Measurements from ENCODE around the gene NISCH.

Gene NISCH

DNA sequence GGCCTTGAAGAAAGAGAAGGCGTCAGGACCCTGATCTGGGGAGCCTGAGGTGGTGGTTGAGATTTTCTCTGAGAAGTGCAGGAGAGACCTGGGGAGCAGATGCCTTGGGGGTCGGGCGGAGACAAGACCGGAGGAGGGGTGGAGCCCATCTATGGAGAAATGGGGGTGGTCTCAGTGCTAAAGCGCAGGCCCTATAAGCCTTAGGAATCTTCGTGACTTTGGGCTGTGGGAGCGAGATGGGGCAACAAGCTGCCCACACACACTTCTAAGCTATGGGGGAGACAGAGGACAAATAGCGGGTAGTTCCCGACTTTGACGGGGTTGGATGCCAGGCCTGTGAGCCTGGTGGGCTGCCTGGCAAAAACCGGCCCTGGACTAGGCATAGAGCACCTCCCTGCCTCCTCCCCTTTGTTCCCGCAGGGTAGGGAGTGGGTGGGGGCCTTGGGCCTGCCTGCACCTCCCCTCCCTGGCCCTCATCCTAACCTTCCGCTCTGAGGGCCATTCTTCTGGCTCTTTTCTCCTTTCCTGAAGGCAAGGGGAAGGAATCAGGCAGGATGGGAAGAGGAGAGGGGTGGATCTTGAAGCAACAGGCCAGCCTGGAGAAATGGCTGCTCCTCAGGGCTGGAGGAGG is 880 bp downstream of the NISCH start:
- peak overlapping the region; percentile 92 for H2AFZ ChIP-seq (ENCODE audit: low read depth, low read length, severe bottlenecking)
- H3K36me3 ChIP-seq (ENCODE audit: low read length): peaks cover 3% of the 10 kb centered on the region; the same call in 1 of the 2 replicates
- peak overlapping the region; percentile 94 for H3K9ac ChIP-seq (ENCODE audit: low read length)
- H3K4me3 ChIP-seq (ENCODE audit: insufficient read depth, low read length, poor library complexity, severe bottlenecking): peak overlapping the region; percentile 93
- H3K27ac ChIP-seq (ENCODE audit: low read depth, low read length): peak overlapping the region; percentile 70
- H3K9me2 ChIP-seq (replicated peaks; ENCODE audit: insufficient read depth, low read length): no peaks in the 10 kb centered on the region
- TF ChIP-seq CTCF (IDR thresholded peaks at IDR 0.05; ENCODE audit: insufficient read depth, low read length, poor library complexity, severe bottlenecking) (no peak), EZH2phosphoT487 (conservative IDR thresholded peaks at IDR 0.05; ENCODE audit: low read length) (no peak)
- peaks cover 10% of the 10 kb centered on the region; the same call in 1 of the 2 replicates for H3K79me2 ChIP-seq (ENCODE audit: insufficient read depth, low read length)
- H3K9me3 ChIP-seq (ENCODE audit: insufficient read depth, low read length): no peaks in the 10 kb centered on the region
- H3K27me3 ChIP-seq (ENCODE audit: low read length): no peaks in the 10 kb centered on the region
- peaks cover 10% of the 10 kb centered on the region; the same call in 1 of the 2 replicates for H3F3A ChIP-seq (ENCODE audit: insufficient read depth)
- peak overlapping the region; percentile 76 for H3K4me2 ChIP-seq (ENCODE audit: low read depth, low read length, poor library complexity, severe bottlenecking)
- H4K20me1 ChIP-seq (ENCODE audit: low read depth, low read length): no peaks in the 10 kb centered on the region

DNA sequence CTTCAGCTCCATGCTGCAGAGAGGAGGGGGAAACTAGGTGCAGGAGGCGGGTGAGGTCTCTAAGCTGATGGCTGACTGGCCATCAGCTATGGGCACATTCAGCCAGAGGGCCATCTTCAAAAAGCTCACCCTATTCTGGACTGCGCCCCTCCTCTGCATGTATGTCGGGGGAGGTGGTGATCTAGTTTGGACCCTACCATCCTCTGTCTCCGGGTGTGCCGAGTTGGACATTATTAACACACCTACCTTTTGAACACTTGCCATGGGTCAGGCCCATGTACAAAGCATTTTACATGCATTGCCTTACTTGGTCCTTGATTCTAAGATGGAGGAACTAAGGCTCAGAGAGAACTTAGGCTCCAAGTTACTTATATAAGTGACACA is 1.4 kb downstream of the NISCH start:
- no peaks in the 10 kb centered on the region for H4K20me1 ChIP-seq (ENCODE audit: low read depth, low read length)
- H3K4me3 ChIP-seq (ENCODE audit: insufficient read depth, low read length, poor library complexity, severe bottlenecking): peak overlapping the region; percentile 93
- H3K36me3 ChIP-seq (ENCODE audit: low read length): peaks cover 3% of the 10 kb centered on the region; the same call in 1 of the 2 replicates
- H2AFZ ChIP-seq (ENCODE audit: low read depth, low read length, severe bottlenecking): no peak overlapping the region
- peaks cover 10% of the 10 kb centered on the region; the same call in 1 of the 2 replicates for H3K79me2 ChIP-seq (ENCODE audit: insufficient read depth, low read length)
- H3K9me3 ChIP-seq (ENCODE audit: insufficient read depth, low read length): no peaks in the 10 kb centered on the region
- no peak overlapping the region for H3K27ac ChIP-seq (ENCODE audit: low read depth, low read length)
- H3K27me3 ChIP-seq (ENCODE audit: low read length): no peaks in the 10 kb centered on the region
- TF ChIP-seq EZH2phosphoT487 (conservative IDR thresholded peaks at IDR 0.05; ENCODE audit: low read length) (no peak), CTCF (IDR thresholded peaks at IDR 0.05; ENCODE audit: insufficient read depth, low read length, poor library complexity, severe bottlenecking) (no peak)
- H3F3A ChIP-seq (ENCODE audit: insufficient read depth): peaks cover 10% of the 10 kb centered on the region; the same call in 1 of the 2 replicates
- peak overlapping the region; percentile 94 for H3K9ac ChIP-seq (ENCODE audit: low read length)
- no peaks in the 10 kb centered on the region for H3K9me2 ChIP-seq (replicated peaks; ENCODE audit: insufficient read depth, low read length)
- peak overlapping the region; percentile 76 for H3K4me2 ChIP-seq (ENCODE audit: low read depth, low read length, poor library complexity, severe bottlenecking)

GRCh38 chr3:52458031-52458760 is 2.8 kb downstream of the NISCH start:
- Histone ChIP-seq H3K9ac (ENCODE audit: low read length) (no peak overlapping the region), H3K36me3 (ENCODE audit: low read length) (peaks cover 3% of the 10 kb centered on the region; the same call in 1 of the 2 replicates), H3K27me3 (ENCODE audit: low read length) (no peaks in the 10 kb centered on the region), H3F3A (ENCODE audit: insufficient read depth) (peaks cover 10% of the 10 kb centered on the region; the same call in 1 of the 2 replicates), H3K27ac (ENCODE audit: low read depth, low read length) (no peak overlapping the region), H4K20me1 (ENCODE audit: low read depth, low read length) (no peaks in the 10 kb centered on the region), H3K4me3 (ENCODE audit: insufficient read depth, low read length, poor library complexity, severe bottlenecking) (no peak overlapping the region), H3K4me2 (ENCODE audit: low read depth, low read length, poor library complexity, severe bottlenecking) (no peak overlapping the region), H2AFZ (ENCODE audit: low read depth, low read length, severe bottlenecking) (no peak overlapping the region), H3K9me3 (ENCODE audit: insufficient read depth, low read length) (no peaks in the 10 kb centered on the region), H3K79me2 (ENCODE audit: insufficient read depth, low read length) (peaks cover 14% of the 10 kb centered on the region), H3K9me2 (replicated peaks; ENCODE audit: insufficient read depth, low read length) (no peaks in the 10 kb centered on the region)
- TF ChIP-seq CTCF (IDR thresholded peaks at IDR 0.05; ENCODE audit: insufficient read depth, low read length, poor library complexity, severe bottlenecking) (no peak), EZH2phosphoT487 (conservative IDR thresholded peaks at IDR 0.05; ENCODE audit: low read length) (no peak)

Data from SU-DHL-6 (cell line).